Body of pancreas (tissue), 4 donors: ENCODE data around the gene CD109.
A peak's percentile ranks its signal among the peaks of the same experiment; 100 is the strongest.

ENCODE experiments used
- CTCF ChIP-seq, 7 experiments: fragments of 450-650 bp in 4 of 7; fragments of 200-600 bp in 3 of 7; sonication (generic) in 3 of 7; IDR thresholded peaks; one replicate each; pipeline ENCODE4 v1.5.1; 2016 to 2019; ENCODE audit warnings: antibody characterized with exemption in 7 of 7
- POLR2A ChIP-seq, 3 donors: fragments of 450-650 bp; IDR thresholded peaks; one replicate each; pipeline ENCODE4 v1.6.1; 2016; ENCODE audit warnings: antibody characterized with exemption in 3 of 3, mild to moderate bottlenecking in 2 of 3

GRCh38 chr6:73653571-73654424 lies 42.2 kb upstream of the CD109 start, which contains the start of gene SLC17A5:
- TF ChIP-seq CTCF (IDR thresholded peaks at IDR 0.05): peak in 1 of 7 experiments; percentile 3
- TF ChIP-seq POLR2A (IDR thresholded peaks at IDR 0.05): peak; percentile 67 to 88 (median 85)
